ENCODE data around the gene TENM3.

The TENM3 gene

DNA sequence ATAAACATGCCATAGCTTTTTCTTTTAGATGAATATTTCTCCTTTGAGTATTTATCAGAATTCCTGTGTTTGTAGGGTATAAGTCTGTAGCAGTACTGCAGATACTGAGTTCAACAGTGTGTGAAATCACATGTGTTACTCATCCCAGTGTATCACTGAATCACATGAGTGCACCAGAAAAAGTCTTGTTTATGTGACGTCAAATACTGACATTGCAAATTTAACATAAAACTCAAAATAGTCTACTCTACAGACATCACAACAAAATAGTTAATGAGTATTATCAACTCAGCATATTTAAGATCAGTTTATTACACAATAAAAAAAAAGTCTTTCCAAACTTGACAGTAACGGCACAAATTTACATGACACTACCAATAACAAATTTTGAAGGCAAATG is 452.6 kb downstream of the TENM3 start:
- peak; percentile 56 for DNase-seq (ENCODE audit: low read depth)

DNA sequence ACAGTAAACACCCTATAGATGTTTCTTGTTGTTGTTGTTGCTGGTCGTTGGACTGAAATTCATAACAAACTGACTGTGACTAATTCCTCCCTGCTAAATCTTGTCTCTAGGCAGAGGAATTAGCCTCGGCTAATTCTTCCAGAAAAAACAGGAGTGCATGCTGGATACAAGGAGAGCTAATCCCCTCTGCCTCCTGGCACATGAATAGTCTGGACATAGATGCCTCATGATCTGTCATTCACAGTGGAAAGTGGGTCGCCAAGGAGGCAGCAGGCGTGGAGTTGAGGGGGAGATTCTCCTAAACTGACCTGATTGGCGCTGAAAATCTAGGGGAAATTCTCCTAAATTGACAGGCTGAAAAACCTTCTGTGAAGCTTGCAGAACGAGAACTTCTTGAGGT is 453.9 kb downstream of the TENM3 start:
- no peak for DNase-seq (ENCODE audit: low read depth)

- DNase-seq (ENCODE audit: low read depth): no peak
These were observed 455.0 kb downstream of the TENM3 start for GRCh38 chr4:182698212-182698611.

GRCh38 chr4:182699201-182699600 is 456.0 kb downstream of the TENM3 start:
- no peak for DNase-seq (ENCODE audit: low read depth)

GRCh38 chr4:182699795-182700194 is 456.6 kb downstream of the TENM3 start:
- DNase-seq (ENCODE audit: low read depth): no peak

- no peak for DNase-seq (ENCODE audit: low read depth)
These were observed 457.4 kb downstream of the TENM3 start for GRCh38 chr4:182700362-182701160.

DNA sequence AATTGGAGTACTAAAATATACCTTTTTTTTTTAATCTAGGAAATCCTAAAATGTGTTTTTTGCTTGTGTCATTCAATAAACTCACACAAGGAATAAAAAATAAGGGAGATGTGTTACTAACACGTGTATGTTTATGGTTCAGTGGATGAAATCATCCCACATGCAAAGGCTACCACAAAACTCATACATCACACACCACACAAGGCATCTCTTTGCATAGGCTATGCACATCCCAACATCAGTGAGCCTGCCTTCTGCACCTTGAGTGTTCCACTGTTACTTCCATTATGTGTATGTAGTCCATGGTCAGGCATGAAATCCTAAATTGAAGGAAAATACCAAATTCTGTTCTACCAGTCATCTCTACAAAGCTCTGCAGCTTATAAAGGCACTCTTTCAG is 460.9 kb downstream of the TENM3 start:
- DNase-seq (ENCODE audit: low read depth): no peak

- DNase-seq (ENCODE audit: low read depth): no peak
These were observed 461.7 kb downstream of the TENM3 start for GRCh38 chr4:182704948-182705347.

- no peak for DNase-seq (ENCODE audit: low read depth)
These were observed 462.2 kb downstream of the TENM3 start for GRCh38 chr4:182705389-182705788.

GRCh38 chr4:182711211-182711610 is 468.0 kb downstream of the TENM3 start:
- DNase-seq (ENCODE audit: low read depth): no peak

- DNase-seq (ENCODE audit: low read depth): no peak
These were observed 472.3 kb downstream of the TENM3 start for GRCh38 chr4:182715548-182715947.

- DNase-seq (ENCODE audit: low read depth): no peak
These were observed 473.0 kb downstream of the TENM3 start for GRCh38 chr4:182716192-182716591.

DNA sequence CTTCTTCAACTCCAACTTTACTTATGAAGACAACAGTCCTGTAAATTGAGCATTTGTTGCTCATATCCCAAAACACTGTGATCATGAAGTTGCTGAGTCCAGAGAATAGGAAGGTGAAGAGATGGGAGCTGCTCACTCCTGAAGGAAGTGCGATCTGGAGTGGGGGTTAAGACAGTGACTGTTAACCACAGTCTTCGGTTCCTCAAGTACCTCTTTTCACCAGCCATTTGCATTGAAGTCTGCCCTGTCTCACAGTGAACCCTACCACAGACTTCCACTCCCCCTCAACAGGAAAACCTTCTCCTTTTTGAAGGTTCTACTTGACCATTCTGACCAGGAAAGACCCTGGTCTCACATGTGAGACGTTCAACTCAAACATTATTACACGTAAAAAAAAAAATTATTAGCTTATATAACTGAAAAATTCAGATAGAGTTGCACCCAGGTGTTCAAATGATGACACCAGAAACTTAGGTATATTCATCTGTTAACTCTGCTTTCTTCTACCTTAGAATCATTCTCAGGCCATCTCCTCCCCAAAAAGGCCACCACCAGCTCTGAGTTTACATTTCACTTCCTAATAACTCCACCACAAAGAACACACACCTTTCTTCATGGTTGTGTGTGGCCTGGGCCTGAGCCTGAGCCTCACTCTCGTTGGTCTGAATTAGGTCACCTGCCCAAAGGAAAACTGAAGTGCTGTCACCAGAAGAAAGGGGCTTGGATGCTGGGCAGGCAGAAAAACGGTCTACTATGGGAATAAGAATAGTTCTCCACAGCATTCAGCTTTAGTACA is 474.8 kb downstream of the TENM3 start:
- no peak for DNase-seq (ENCODE audit: low read depth)

DNA sequence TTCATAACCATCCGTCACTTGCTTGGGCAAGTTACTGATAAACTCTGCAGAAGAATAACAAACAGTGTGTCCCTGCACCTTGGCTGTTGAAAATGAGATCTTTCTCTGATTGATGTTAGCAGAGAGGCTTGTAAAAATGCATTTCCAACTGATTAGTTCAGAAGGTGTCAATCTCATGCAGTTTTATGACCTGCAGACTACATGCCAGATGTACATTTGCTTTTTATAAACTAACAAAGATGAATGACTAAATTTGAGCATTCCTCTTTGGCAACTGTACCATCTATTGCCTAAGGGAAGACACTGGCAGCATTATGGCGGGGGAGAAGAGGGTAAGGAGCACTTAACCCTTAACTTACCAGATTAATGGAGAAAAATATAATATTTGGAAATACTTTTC is 481.2 kb downstream of the TENM3 start:
- no peak for DNase-seq (ENCODE audit: low read depth)

DNA sequence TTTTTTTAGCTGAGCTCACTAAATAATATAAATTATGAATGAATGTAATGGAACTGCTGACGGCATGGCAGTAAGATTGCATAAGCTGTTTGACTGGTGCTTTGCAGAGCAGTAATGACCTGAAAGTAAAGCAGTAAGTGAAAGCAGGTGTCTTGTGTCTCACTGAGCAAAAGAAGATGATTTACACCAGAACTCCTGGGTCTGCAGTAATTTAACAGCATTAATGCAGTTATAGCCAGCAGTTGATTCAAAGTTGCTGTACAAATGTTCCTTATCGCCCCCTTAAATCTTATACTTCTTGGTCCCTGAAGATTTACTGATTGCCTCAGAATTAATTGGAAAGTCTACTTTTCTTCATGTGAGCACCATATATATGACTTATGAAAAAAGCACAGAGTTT is 486.3 kb downstream of the TENM3 start:
- no peak for DNase-seq (ENCODE audit: low read depth)

DNA sequence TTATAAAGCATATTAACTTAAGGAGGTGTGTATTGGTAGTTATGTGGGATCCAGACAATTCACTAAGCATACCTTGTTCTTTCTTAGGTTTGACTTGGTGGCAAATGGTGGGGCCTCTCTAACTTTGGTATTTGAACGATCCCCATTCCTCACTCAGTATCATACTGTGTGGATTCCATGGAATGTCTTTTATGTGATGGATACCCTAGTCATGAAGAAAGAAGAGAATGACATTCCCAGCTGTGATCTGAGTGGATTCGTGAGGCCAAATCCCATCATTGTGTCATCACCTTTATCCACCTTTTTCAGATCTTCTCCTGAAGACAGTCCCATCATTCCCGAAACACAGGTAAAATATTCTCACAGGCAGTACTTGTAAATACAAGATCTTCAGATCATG is 487.6 kb downstream of the TENM3 start:
- no peak for DNase-seq (ENCODE audit: low read depth)

GRCh38 chr4:182736207-182736606 is 493.0 kb downstream of the TENM3 start:
- DNase-seq (ENCODE audit: low read depth): no peak

DNA sequence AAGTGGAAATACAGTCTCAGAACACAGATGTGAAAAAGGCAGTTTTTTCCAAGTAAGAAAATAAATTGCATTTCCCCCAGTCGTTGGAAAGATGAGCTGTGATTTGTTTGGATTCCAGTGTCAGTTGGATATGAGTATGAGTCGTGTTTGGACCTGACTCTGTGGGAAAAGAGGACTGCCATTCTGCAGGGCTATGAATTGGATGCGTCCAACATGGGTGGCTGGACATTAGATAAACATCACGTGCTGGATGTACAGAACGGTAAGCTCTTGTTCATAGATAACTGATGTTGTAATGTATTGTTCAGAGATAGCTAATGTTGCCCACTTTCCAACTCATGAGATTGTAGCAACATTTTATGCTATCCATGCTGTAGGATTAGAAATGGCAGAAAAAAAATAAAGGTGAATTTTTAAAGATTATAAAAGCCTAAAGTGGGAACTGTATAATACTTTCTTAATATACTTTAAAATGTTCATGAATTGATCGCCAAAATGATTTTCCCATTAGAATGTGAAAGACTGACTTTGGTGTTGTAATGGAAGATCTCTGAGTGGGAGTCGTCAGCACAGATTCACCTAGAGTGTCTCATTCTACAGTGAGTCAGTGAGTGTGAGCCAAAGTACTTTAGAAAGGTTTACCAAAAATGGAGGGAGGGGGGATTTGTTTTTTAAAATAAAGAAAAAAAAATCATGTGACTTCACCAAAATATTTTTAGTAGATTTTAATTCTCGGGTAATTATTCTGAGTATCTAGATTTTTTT is 495.3 kb downstream of the TENM3 start:
- DNase-seq (ENCODE audit: low read depth): peak; percentile 23

DNA sequence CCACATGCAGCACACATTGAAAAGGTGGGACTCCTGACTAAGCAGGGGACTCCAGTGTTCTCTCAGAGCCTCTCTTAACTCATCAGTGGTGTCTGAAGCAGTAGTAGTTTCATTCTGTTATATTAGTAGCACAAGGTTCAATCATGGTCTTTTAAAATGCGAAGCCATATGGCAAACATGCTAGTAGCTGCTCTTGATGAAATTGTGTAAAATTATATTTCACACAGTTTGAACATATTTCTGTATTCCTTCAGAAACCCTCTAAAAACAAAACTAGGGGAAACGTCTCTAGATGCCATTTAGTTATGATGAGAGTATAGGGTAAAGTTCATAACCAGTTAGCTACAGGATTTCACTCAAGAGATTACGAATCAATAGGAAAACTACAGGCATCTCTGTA is 497.1 kb downstream of the TENM3 start:
- DNase-seq (ENCODE audit: low read depth): no peak

DNA sequence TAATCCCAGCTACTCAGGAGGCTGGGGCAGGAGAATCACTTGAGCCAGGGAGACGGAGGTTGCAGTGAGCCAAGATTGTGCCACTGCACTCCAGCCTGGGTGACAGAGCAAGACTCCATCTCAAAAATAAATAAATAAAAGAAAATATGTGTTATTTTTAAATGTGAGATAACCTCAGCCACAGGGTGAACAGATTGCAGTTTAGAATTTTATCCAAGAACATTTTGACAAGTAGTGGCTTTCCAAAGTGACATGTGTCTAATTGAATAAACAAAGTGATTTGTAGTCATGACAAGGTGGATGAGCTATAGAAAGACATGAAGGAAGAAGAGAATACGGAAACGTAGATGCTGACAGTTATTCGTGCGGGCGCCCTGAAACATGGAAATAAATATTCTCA is 497.9 kb downstream of the TENM3 start:
- DNase-seq (ENCODE audit: low read depth): no peak

DNA sequence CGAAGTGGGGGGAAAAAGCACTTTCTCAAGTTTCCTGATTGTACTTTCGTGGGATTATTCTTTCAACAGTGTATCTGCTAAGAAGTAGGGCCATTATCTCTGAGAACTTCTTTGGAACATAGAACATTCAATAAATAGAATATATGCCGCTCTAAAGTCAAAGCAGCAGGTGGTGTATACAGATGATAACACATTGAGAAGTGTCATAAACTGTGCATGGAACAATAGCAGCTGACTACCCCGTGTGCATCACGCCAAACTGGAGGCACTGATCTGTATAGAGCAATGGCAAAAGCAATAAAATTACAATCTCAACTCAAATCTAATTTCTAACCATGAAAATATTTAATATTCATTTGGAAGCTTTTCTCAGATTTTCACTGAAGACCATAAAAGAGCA is 498.7 kb downstream of the TENM3 start:
- DNase-seq (ENCODE audit: low read depth): no peak

GRCh38 chr4:182743815-182744214 is 500.6 kb downstream of the TENM3 start:
- DNase-seq (ENCODE audit: low read depth): no peak

DNA sequence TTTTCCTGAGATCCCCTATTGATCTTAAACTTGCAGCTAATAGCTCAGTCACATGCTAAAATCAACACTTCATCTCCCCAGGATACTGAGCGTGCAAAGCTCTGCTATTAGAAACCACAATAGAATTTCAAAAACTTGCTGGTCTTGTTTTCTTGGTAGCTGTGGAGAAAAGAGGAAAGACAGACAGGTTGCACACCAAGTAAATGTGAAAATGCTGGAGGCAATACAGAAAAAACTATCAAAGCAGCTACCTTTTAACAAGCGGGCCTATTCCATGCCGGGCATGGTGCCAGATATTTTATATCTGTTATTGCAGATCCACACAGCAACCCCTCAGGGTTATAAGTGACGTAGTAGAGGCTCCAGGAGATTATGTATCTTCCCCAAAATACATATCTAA is 502.0 kb downstream of the TENM3 start:
- DNase-seq (ENCODE audit: low read depth): no peak

Measured in iris pigment epithelial cell (primary cell).